GM12875 (cell line): Measurements from ENCODE around the gene PIGK.
"Not testable (repeated sequence)": the region's sequence is repeated elsewhere in the genome, so short reads cannot be mapped to it uniquely, and the experiment has no call there.

ENCODE experiments used
- H3K4me3 ChIP-seq: one replicate; pipeline ENCODE4 v1.5.1; 2011; ENCODE audit warnings: low read depth, low read length, control low read depth
- CTCF ChIP-seq: IDR thresholded peaks from 2 replicates; pipeline ENCODE4 v1.5.1; 2011; ENCODE audit warnings: low read depth, mild to moderate bottlenecking, control low read depth, inconsistent platforms, low read length, moderate library complexity, borderline replicate concordance; ENCODE audit not compliant: insufficient read depth

The PIGK gene

GRCh38 chr1:77170687-77171086 lies 48.5 kb downstream of the PIGK start:
- no peak overlapping the region for H3K4me3 ChIP-seq
- no peak for TF ChIP-seq CTCF

GRCh38 chr1:77168358-77168757 lies 50.9 kb downstream of the PIGK start:
- TF ChIP-seq CTCF, result no peak
- no peak overlapping the region for H3K4me3 ChIP-seq

GRCh38 chr1:77164434-77164944 lies 54.7 kb downstream of the PIGK start:
- no peak for TF ChIP-seq CTCF
- no peak overlapping the region for H3K4me3 ChIP-seq

GRCh38 chr1:77159706-77160105 lies 59.5 kb downstream of the PIGK start:
- not testable (repeated sequence) for H3K4me3 ChIP-seq

GRCh38 chr1:77156214-77156613 lies 63.0 kb downstream of the PIGK start:
- no peak overlapping the region for H3K4me3 ChIP-seq
- TF ChIP-seq CTCF, result no peak

- TF ChIP-seq CTCF, result no peak
- H3K4me3 ChIP-seq, result no peak overlapping the region
These were observed 73.0 kb downstream of the PIGK start for GRCh38 chr1:77146270-77146669.

GRCh38 chr1:77143529-77144121 lies 75.6 kb downstream of the PIGK start:
- H3K4me3 ChIP-seq, result no peak overlapping the region
- no peak for TF ChIP-seq CTCF
